GM23248 (cell line): ENCODE measurements around the gene ZDBF2.

ENCODE experiments used
- EZH2 ChIP-seq: fragments of 200-600 bp; sonication (generic); IDR thresholded peaks from 2 replicates; pipeline ENCODE4 v1.6.1; 2018; ENCODE audit warnings: antibody characterized with exemption, mild to moderate bottlenecking; ENCODE audit not compliant: insufficient read depth, poor library complexity, severe bottlenecking
- EZH2phosphoT487 ChIP-seq: fragments of 200-600 bp; sonication (generic); IDR thresholded peaks from 2 replicates; pipeline ENCODE4 v1.6.1; 2018; ENCODE audit warnings: antibody characterized with exemption, moderate library complexity, mild to moderate bottlenecking, low read depth; ENCODE audit not compliant: insufficient read depth

- TF ChIP-seq EZH2, result no peak
- no peak for TF ChIP-seq EZH2phosphoT487
These were observed 31.2 kb downstream of the ZDBF2 start for GRCh38 chr2:206305523-206306245.
